ENCODE data around the gene GNB1. TPM values are rescaled to one million over a fixed set of nuclear protein-coding genes. Genes with fewer than 3 reads are reported as not detected.
A peak's percentile ranks its signal among the peaks of the same experiment; 100 is the strongest.

GNB1 gene
- total and polyA plus RNA-seq, 9 of the 15 experiments (the other 6 are each of a cell fraction or from before 2014, with no cell fraction given) = 34.3 to 388 (median 114) TPM

DNA sequence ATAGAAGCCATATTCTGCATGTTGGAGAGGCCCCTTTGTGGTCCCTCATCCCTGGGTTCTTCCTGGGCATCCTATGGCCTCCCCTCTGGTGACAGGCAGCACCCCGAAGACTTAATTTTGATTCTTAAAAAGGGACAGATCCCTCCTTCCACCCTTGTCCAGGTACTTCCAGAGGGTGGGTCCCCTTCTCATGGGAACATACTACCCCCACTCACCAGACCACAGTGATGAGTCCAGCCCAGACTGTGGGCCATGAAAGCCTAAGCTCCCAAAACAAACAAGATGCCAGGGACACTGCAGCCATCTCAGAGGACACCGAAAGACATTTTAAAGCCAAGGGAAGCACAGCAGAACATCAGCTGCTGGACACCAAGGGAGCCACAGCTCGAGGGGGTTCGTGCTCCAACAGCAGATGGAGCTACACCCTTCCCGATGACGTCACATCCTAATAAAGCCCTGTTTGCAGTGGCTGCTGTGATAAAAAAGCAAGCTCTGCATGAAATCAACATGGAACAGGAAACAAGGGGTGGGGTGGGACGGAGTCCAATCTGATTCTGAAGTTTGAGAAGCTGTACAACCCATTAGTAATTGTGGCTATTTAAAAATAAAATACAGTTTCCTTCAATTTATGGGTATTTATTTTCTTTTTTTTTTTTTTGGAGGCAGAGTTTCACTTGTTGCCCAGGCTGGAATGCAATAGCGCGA, 32.4 kb downstream of the GNB1 start (continued):
- TF ChIP-seq, protein P1, sequence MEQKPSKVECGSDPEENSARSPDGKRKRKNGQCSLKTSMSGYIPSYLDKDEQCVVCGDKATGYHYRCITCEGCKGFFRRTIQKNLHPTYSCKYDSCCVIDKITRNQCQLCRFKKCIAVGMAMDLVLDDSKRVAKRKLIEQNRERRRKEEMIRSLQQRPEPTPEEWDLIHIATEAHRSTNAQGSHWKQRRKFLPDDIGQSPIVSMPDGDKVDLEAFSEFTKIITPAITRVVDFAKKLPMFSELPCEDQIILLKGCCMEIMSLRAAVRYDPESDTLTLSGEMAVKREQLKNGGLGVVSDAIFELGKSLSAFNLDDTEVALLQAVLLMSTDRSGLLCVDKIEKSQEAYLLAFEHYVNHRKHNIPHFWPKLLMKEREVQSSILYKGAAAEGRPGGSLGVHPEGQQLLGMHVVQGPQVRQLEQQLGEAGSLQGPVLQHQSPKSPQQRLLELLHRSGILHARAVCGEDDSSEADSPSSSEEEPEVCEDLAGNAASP (IDR thresholded peaks at IDR 0.05) = no peak
- TF ChIP-seq SIRT6 (IDR thresholded peaks at IDR 0.05; ENCODE audit: low read depth, low read length) (no peak), TEAD1 (CRISPR knock-in tag; IDR thresholded peaks at IDR 0.05) (0 out of 4 replicates have a peak, but pooled peaks of 1 of the 2 experiments have one; percentile 25), EWSR1 (IDR thresholded peaks at IDR 0.05; ENCODE audit: borderline replicate concordance, low read depth, partially characterized antibody) (no peak), MCM3 (IDR thresholded peaks at IDR 0.05) (no peak), ZBTB7A (IDR thresholded peaks at IDR 0.05; ENCODE audit: borderline replicate concordance, control insufficient read depth, low read depth, low read length) (0 out of 2 replicates have a peak, but pooled peaks have one; percentile 29), ZNF24 (IDR thresholded peaks at IDR 0.05) (no peak), HNRNPH1 (optimal IDR thresholded peaks at IDR 0.05; ENCODE audit: low read depth, low read length) (no peak), FIP1L1 (IDR thresholded peaks at IDR 0.05; ENCODE audit: low read depth, low read length, poor library complexity, severe bottlenecking) (no peak), FOXA1 (IDR thresholded peaks at IDR 0.05; ENCODE audit: borderline replicate concordance) (no peak), GTF2F1 (IDR thresholded peaks at IDR 0.05; ENCODE audit: low read depth, low read length) (no peak), ZBTB17 (CRISPR knock-in tag; IDR thresholded peaks at IDR 0.05) (no peak), MEF2A (IDR thresholded peaks at IDR 0.05; ENCODE audit: control insufficient read depth, low read depth, low read length) (peak; percentile 89), ZNF707 (CRISPR knock-in tag; conservative IDR thresholded peaks at IDR 0.05) (no peak), XRCC4 (IDR thresholded peaks at IDR 0.05; ENCODE audit: extremely low read depth, insufficient read depth, insufficient read length) (no peak)
- TF ChIP-seq, protein P2, sequence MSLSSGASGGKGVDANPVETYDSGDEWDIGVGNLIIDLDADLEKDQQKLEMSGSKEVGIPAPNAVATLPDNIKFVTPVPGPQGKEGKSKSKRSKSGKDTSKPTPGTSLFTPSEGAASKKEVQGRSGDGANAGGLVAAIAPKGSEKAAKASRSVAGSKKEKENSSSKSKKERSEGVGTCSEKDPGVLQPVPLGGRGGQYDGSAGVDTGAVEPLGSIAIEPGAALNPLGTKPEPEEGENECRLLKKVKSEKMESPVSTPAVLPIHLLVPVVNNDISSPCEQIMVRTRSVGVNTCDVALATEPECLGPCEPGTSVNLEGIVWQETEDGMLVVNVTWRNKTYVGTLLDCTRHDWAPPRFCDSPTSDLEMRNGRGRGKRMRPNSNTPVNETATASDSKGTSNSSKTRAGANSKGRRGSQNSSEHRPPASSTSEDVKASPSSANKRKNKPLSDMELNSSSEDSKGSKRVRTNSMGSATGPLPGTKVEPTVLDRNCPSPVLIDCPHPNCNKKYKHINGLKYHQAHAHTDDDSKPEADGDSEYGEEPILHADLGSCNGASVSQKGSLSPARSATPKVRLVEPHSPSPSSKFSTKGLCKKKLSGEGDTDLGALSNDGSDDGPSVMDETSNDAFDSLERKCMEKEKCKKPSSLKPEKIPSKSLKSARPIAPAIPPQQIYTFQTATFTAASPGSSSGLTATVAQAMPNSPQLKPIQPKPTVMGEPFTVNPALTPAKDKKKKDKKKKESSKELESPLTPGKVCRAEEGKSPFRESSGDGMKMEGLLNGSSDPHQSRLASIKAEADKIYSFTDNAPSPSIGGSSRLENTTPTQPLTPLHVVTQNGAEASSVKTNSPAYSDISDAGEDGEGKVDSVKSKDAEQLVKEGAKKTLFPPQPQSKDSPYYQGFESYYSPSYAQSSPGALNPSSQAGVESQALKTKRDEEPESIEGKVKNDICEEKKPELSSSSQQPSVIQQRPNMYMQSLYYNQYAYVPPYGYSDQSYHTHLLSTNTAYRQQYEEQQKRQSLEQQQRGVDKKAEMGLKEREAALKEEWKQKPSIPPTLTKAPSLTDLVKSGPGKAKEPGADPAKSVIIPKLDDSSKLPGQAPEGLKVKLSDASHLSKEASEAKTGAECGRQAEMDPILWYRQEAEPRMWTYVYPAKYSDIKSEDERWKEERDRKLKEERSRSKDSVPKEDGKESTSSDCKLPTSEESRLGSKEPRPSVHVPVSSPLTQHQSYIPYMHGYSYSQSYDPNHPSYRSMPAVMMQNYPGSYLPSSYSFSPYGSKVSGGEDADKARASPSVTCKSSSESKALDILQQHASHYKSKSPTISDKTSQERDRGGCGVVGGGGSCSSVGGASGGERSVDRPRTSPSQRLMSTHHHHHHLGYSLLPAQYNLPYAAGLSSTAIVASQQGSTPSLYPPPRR (CRISPR knock-in tag; IDR thresholded peaks at IDR 0.05; ENCODE audit: borderline replicate concordance) = no peak
- TF ChIP-seq, protein P3, sequence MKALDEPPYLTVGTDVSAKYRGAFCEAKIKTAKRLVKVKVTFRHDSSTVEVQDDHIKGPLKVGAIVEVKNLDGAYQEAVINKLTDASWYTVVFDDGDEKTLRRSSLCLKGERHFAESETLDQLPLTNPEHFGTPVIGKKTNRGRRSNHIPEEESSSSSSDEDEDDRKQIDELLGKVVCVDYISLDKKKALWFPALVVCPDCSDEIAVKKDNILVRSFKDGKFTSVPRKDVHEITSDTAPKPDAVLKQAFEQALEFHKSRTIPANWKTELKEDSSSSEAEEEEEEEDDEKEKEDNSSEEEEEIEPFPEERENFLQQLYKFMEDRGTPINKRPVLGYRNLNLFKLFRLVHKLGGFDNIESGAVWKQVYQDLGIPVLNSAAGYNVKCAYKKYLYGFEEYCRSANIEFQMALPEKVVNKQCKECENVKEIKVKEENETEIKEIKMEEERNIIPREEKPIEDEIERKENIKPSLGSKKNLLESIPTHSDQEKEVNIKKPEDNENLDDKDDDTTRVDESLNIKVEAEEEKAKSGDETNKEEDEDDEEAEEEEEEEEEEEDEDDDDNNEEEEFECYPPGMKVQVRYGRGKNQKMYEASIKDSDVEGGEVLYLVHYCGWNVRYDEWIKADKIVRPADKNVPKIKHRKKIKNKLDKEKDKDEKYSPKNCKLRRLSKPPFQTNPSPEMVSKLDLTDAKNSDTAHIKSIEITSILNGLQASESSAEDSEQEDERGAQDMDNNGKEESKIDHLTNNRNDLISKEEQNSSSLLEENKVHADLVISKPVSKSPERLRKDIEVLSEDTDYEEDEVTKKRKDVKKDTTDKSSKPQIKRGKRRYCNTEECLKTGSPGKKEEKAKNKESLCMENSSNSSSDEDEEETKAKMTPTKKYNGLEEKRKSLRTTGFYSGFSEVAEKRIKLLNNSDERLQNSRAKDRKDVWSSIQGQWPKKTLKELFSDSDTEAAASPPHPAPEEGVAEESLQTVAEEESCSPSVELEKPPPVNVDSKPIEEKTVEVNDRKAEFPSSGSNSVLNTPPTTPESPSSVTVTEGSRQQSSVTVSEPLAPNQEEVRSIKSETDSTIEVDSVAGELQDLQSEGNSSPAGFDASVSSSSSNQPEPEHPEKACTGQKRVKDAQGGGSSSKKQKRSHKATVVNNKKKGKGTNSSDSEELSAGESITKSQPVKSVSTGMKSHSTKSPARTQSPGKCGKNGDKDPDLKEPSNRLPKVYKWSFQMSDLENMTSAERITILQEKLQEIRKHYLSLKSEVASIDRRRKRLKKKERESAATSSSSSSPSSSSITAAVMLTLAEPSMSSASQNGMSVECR (CRISPR knock-in tag; IDR thresholded peaks at IDR 0.05) = peak; percentile 50; the same call in 1 of the 2 replicates
